HepG2 (cell line): ENCODE results near the gene SPATA32. TPM values are rescaled to one million over a fixed set of nuclear protein-coding genes. Genes with fewer than 3 reads are reported as not detected.
A peak's percentile ranks its signal among the peaks of the same experiment; 100 is the strongest.

ENCODE experiments used
- AHDC1 ChIP-seq: sonication (generic); formaldehyde crosslinking; IDR thresholded peaks from 2 replicates; pipeline ENCODE4 v1.5.1; 2020; ENCODE audit warnings: mild to moderate bottlenecking, missing genetic modification reagents, borderline replicate concordance
- NFYC ChIP-seq: IDR thresholded peaks from 2 replicates; pipeline ENCODE4 v1.6.1; 2016; ENCODE audit warnings: missing genetic modification reagents, missing compliant biosample characterization
- NR2F1 ChIP-seq, 2 experiments: fragments of 450-650 bp in 1 of 2; formaldehyde crosslinking in 1 of 2; IDR thresholded peaks; 2 replicates each; pipeline versions ENCODE4 v1.5.0 to v1.6.1; 2016 to 2020; ENCODE audit warnings: mild to moderate bottlenecking in 1 of 2, missing compliant biosample characterization in 1 of 2, missing genetic modification reagents in 1 of 2, moderate library complexity in 1 of 2
- PATZ1 ChIP-seq: sonication (generic); formaldehyde crosslinking; IDR thresholded peaks from 2 replicates; pipeline ENCODE4 v1.4.0; 2020; ENCODE audit warnings: missing genetic modification reagents
- POLR2AphosphoS5 ChIP-seq: IDR thresholded peaks from 2 replicates; pipeline ENCODE4 v1.6.1; 2012; ENCODE audit warnings: low read depth, low read length
- ZFP90 ChIP-seq: sonication (generic); formaldehyde crosslinking; IDR thresholded peaks from 2 replicates; pipeline ENCODE4 v1.8.0; 2022; ENCODE audit warnings: missing genetic modification reagents, mild to moderate bottlenecking, inconsistent platforms, borderline replicate concordance
- ZNF253 ChIP-seq: sonication (generic); formaldehyde crosslinking; IDR thresholded peaks from 2 replicates; pipeline ENCODE4 v1.8.0; 2022; ENCODE audit warnings: mild to moderate bottlenecking, missing genetic modification reagents, borderline replicate concordance
- ZNF451 ChIP-seq: sonication (generic); formaldehyde crosslinking; IDR thresholded peaks from 2 replicates; pipeline ENCODE4 v1.5.0; 2020; ENCODE audit warnings: mild to moderate bottlenecking, missing genetic modification reagents
- ZNF883 ChIP-seq: sonication (generic); formaldehyde crosslinking; IDR thresholded peaks from 2 replicates; pipeline ENCODE4 v1.5.1; 2020; ENCODE audit warnings: mild to moderate bottlenecking, missing genetic modification reagents; ENCODE audit errors: not compliant biosample characterization
- polyA plus RNA-seq, 8 experiments: library from polyadenylated mRNA; depleted of rRNA in 3 of 8; stranded (reverse) in 7 of 8; unstranded in 1 of 8; fragments of >200 nt; fragmentation: Illumina TruSeq in 4 of 8; extraction: Trizol in 4 of 8; gene quantifications; 2 replicates each; pipeline versions ENCODE4 v1.2.1 to v1.2.3, GENCODE V29; 2011 to 2016; ENCODE audit warnings: low read depth in 4 of 8, missing spikeins in 1 of 8, mixed read lengths in 1 of 8; ENCODE audit not compliant: insufficient read depth in 1 of 8
- total RNA-seq, 5 experiments: library from RNA; depleted of rRNA; stranded (reverse); fragments of >200 nt; fragmentation: Illumina TruSeq; extraction: Trizol; gene quantifications; 2 replicates each; pipeline ENCODE4 v1.2.3, GENCODE V29; 2016; ENCODE audit warnings: low read depth in 1 of 5
- TF ChIP-seq, protein P1 (sequence below): sonication (generic); formaldehyde crosslinking; IDR thresholded peaks from 2 replicates; pipeline ENCODE4 v1.4.0; 2020; ENCODE audit warnings: mild to moderate bottlenecking, missing genetic modification reagents
- TF ChIP-seq, protein P2 (sequence below): sonication (generic); formaldehyde crosslinking; IDR thresholded peaks from one replicate; pipeline ENCODE4 v1.5.1; 2020; ENCODE audit warnings: mild to moderate bottlenecking, missing genetic modification reagents; ENCODE audit errors: not compliant biosample characterization

The SPATA32 gene
- total and polyA plus RNA-seq, 2 of the 13 experiments (the other 11 are each of a cell fraction or from before 2014, with no cell fraction given) = not detected

- no peak; the same call in 1 of the 2 replicates for TF ChIP-seq NFYC
- peak; percentile 55; the same call in 1 of the 2 replicates for TF ChIP-seq POLR2AphosphoS5
- 0 out of 2 replicates have a peak, but pooled peaks have one; percentile 17 for TF ChIP-seq ZNF451 (CRISPR knock-in tag)
- no peak for TF ChIP-seq ZNF253 (CRISPR knock-in tag)
- TF ChIP-seq, protein P1, sequence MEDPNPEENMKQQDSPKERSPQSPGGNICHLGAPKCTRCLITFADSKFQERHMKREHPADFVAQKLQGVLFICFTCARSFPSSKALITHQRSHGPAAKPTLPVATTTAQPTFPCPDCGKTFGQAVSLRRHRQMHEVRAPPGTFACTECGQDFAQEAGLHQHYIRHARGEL (CRISPR knock-in tag) = no peak
- TF ChIP-seq ZFP90 (CRISPR knock-in tag) = no peak
- no peak for TF ChIP-seq AHDC1
- no peak for TF ChIP-seq NR2F1 (CRISPR knock-in tag; IDR thresholded peaks at IDR 0.05)
- no peak for TF ChIP-seq ZNF883
- TF ChIP-seq, protein P2, sequence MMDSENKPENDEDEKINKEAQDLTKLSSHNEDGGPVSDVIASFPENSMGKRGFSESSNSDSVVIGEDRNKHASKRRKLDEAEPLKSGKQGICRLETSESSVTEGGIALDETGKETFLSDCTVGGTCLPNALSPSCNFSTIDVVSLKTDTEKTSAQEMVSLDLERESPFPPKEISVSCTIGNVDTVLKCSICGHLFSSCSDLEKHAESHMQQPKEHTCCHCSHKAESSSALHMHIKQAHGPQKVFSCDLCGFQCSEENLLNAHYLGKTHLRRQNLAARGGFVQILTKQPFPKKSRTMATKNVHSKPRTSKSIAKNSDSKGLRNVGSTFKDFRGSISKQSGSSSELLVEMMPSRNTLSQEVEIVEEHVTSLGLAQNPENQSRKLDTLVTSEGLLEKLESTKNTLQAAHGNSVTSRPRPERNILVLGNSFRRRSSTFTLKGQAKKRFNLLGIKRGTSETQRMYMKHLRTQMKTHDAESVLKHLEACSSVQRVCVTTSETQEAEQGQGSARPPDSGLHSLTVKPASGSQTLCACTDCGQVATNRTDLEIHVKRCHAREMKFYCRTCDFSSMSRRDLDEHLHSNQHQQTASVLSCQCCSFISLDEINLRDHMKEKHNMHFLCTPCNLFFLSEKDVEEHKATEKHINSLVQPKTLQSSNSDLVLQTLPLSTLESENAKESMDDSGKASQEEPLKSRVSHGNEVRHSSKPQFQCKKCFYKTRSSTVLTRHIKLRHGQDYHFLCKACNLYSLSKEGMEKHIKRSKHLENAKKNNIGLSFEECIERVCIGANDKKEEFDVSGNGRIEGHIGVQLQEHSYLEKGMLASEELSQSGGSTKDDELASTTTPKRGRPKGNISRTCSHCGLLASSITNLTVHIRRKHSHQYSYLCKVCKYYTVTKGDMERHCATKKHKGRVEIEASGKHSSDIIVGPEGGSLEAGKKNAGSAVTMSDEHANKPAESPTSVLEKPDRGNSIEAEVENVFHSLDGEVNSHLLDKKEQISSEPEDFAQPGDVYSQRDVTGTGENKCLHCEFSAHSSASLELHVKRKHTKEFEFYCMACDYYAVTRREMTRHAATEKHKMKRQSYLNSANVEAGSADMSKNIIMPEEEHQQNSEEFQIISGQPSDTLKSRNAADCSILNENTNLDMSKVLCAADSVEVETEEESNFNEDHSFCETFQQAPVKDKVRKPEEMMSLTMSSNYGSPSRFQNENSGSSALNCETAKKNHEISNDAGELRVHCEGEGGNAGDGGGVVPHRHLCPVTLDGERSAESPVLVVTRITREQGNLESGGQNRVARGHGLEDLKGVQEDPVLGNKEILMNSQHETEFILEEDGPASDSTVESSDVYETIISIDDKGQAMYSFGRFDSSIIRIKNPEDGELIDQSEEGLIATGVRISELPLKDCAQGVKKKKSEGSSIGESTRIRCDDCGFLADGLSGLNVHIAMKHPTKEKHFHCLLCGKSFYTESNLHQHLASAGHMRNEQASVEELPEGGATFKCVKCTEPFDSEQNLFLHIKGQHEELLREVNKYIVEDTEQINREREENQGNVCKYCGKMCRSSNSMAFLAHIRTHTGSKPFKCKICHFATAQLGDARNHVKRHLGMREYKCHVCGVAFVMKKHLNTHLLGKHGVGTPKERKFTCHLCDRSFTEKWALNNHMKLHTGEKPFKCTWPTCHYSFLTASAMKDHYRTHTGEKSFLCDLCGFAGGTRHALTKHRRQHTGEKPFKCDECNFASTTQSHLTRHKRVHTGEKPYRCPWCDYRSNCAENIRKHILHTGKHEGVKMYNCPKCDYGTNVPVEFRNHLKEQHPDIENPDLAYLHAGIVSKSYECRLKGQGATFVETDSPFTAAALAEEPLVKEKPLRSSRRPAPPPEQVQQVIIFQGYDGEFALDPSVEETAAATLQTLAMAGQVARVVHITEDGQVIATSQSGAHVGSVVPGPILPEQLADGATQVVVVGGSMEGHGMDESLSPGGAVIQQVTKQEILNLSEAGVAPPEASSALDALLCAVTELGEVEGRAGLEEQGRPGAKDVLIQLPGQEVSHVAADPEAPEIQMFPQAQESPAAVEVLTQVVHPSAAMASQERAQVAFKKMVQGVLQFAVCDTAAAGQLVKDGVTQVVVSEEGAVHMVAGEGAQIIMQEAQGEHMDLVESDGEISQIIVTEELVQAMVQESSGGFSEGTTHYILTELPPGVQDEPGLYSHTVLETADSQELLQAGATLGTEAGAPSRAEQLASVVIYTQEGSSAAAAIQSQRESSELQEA (CRISPR knock-in tag) = peak; percentile 32
- peak; percentile 81 for TF ChIP-seq PATZ1 (CRISPR knock-in tag)
These were observed 14.3 kb downstream of the SPATA32 start (continued) for GRCh38 chr17:45247429-45248131.
